ENCODE measurements around the gene MEF2A. TPM values are rescaled to one million over a fixed set of nuclear protein-coding genes. Genes with fewer than 3 reads are reported as not detected.

Gene MEF2A
- total RNA-seq, 1 donor from 2014 or later: 61.9 TPM

DNA sequence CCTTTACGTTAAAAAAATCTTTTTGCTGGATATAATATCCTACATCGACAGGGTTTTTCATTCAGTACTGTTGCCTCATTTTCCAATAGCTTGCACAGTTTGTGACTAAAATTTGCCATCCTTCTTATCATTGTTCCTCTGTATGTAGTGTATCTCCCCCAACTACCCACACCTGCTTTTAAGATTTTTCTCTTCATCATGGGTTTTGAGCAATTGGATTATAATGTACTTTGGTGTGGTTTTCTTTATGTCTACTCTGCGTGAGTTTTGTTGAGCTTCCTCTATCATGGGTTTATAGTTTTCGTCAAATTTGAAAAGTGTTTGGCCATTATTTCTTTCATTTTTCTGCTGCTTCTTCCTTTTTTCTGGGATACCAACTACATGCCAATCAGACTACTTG, 39.6 kb upstream of the MEF2A start:
- Histone ChIP-seq H3F3A (ENCODE audit: low read depth) (no peaks in the 10 kb centered on the region), H3K27ac (no peak overlapping the region), H3K36me3 (no peaks in the 10 kb centered on the region), H3K9me3 (ENCODE audit: low read depth) (no peaks in the 10 kb centered on the region), H3K79me2 (ENCODE audit: low read depth) (no peaks in the 10 kb centered on the region), H2AFZ (replicated peaks) (no peak overlapping the region), H3K4me3 (no peak overlapping the region), H3K27me3 (no peaks in the 10 kb centered on the region), H3K4me1 (no peaks in the 10 kb centered on the region), H3K9ac (no peak overlapping the region), H3K4me2 (no peak overlapping the region), H4K20me1 (ENCODE audit: low read depth) (no peaks in the 10 kb centered on the region)
- H3K4me3 Mint-ChIP-seq: no peak overlapping the region
- H3K4me1 Mint-ChIP-seq: no peaks in the 10 kb centered on the region
- H3K36me3 Mint-ChIP-seq: no peaks in the 10 kb centered on the region
- H3K27me3 Mint-ChIP-seq (ENCODE audit: insufficient read depth, low read depth): no peaks in the 10 kb centered on the region
- peaks cover 4% of the 10 kb centered on the region for H3K9me3 Mint-ChIP-seq
- no peak for DNase-seq (ENCODE audit: low spot score)
- TF ChIP-seq EZH2phosphoT487 (IDR thresholded peaks at IDR 0.05): no peak
- TF ChIP-seq EZH2 (IDR thresholded peaks at IDR 0.05): no peak
- TF ChIP-seq, protein P1, sequence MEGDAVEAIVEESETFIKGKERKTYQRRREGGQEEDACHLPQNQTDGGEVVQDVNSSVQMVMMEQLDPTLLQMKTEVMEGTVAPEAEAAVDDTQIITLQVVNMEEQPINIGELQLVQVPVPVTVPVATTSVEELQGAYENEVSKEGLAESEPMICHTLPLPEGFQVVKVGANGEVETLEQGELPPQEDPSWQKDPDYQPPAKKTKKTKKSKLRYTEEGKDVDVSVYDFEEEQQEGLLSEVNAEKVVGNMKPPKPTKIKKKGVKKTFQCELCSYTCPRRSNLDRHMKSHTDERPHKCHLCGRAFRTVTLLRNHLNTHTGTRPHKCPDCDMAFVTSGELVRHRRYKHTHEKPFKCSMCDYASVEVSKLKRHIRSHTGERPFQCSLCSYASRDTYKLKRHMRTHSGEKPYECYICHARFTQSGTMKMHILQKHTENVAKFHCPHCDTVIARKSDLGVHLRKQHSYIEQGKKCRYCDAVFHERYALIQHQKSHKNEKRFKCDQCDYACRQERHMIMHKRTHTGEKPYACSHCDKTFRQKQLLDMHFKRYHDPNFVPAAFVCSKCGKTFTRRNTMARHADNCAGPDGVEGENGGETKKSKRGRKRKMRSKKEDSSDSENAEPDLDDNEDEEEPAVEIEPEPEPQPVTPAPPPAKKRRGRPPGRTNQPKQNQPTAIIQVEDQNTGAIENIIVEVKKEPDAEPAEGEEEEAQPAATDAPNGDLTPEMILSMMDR (IDR thresholded peaks at IDR 0.05): no peak
- no peak overlapping the region for H3K27ac Mint-ChIP-seq

DNA sequence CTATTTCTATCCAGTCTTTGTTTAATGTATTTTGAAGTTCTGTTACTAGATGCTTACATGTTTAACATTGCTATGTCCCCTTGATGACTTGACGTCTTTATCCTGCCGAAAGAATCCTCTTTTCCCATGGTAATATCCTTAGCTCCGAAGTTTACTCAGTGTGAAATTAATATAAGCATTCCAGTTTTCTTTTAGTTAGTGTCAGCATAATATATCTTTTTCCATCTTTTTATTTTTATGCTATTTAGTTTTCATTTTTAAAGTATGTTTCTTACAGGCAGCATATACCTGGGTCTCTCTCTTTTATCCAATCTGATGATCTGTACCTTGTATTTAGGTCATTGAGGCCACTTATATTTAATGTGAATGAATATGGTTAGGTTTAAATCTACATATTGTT, 39.1 kb upstream of the MEF2A start:
- no peaks in the 10 kb centered on the region for H3K36me3 ChIP-seq
- TF ChIP-seq, protein P1 (IDR thresholded peaks at IDR 0.05): no peak
- TF ChIP-seq EZH2 (IDR thresholded peaks at IDR 0.05) (no peak), EZH2phosphoT487 (IDR thresholded peaks at IDR 0.05) (no peak)
- no peaks in the 10 kb centered on the region for H3K4me1 Mint-ChIP-seq
- no peaks in the 10 kb centered on the region for H3K36me3 Mint-ChIP-seq
- no peak overlapping the region for H3K27ac ChIP-seq
- H3K27ac Mint-ChIP-seq: no peak overlapping the region
- peaks cover 4% of the 10 kb centered on the region for H3K9me3 Mint-ChIP-seq
- H3K27me3 ChIP-seq: no peaks in the 10 kb centered on the region
- H3K4me3 Mint-ChIP-seq: no peak overlapping the region
- no peak for DNase-seq (ENCODE audit: low spot score)
- no peaks in the 10 kb centered on the region for H4K20me1 ChIP-seq (ENCODE audit: low read depth)
- H3K9me3 ChIP-seq (ENCODE audit: low read depth): no peaks in the 10 kb centered on the region
- H3K27me3 Mint-ChIP-seq (ENCODE audit: insufficient read depth, low read depth): no peaks in the 10 kb centered on the region
- no peak overlapping the region for H2AFZ ChIP-seq (replicated peaks)
- H3K4me3 ChIP-seq: no peak overlapping the region
- H3K4me2 ChIP-seq: no peak overlapping the region
- H3K9ac ChIP-seq: no peak overlapping the region
- H3K4me1 ChIP-seq: no peaks in the 10 kb centered on the region
- no peaks in the 10 kb centered on the region for H3F3A ChIP-seq (ENCODE audit: low read depth)
- no peaks in the 10 kb centered on the region for H3K79me2 ChIP-seq (ENCODE audit: low read depth)

DNA sequence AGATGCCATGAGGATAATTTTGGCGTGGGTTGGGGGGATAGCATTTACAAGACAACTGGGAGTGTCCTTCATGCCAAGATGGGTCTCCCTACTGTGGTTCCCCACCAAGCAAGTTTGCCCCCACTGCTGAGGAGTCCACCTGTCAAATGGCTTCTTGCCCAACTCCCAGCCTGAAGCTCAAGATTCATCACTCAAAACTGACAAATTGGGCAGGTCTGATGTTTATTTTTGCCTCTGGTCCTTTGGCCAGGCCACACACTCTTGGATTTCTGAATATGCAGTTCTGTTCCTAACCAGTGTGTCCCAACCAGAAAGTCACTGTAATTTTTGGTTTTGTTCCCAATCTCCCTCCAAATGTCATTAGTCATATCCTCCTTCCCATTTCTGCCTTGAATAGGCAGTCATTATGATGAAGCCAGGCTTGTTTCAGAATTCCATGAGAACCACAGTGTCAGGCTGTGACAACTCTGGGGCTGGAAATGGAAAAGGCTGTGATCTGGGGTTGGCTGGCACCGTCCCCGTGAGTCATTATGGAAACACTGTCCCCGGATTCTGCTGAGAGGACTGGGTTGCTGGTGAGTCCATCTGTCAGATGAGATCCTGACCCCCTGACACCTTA, 29.3 kb upstream of the MEF2A start:
- Histone ChIP-seq H3K36me3 (no peaks in the 10 kb centered on the region), H4K20me1 (ENCODE audit: low read depth) (no peaks in the 10 kb centered on the region), H3K4me1 (no peaks in the 10 kb centered on the region), H3K27ac (no peak overlapping the region), H3K79me2 (ENCODE audit: low read depth) (no peaks in the 10 kb centered on the region), H3K27me3 (no peaks in the 10 kb centered on the region), H3K4me2 (no peak overlapping the region), H3K9me3 (ENCODE audit: low read depth) (no peaks in the 10 kb centered on the region), H3K4me3 (no peak overlapping the region), H3F3A (ENCODE audit: low read depth) (no peaks in the 10 kb centered on the region), H2AFZ (replicated peaks) (no peak overlapping the region), H3K9ac (no peak overlapping the region)
- no peak for DNase-seq (ENCODE audit: low spot score)
- Mint-ChIP-seq H3K4me3 (no peak overlapping the region), H3K4me1 (peaks cover 4% of the 10 kb centered on the region), H3K36me3 (no peaks in the 10 kb centered on the region), H3K27ac (no peak overlapping the region), H3K9me3 (no peaks in the 10 kb centered on the region), H3K27me3 (ENCODE audit: insufficient read depth, low read depth) (no peaks in the 10 kb centered on the region)
- TF ChIP-seq, protein P1 (IDR thresholded peaks at IDR 0.05): no peak
- TF ChIP-seq EZH2phosphoT487 (IDR thresholded peaks at IDR 0.05) (no peak), EZH2 (IDR thresholded peaks at IDR 0.05) (no peak)
